BJ (cell line): ENCODE data around the gene COP1. TPM values are rescaled to one million over a fixed set of nuclear protein-coding genes. Genes with fewer than 3 reads are reported as not detected.

Source experiments
- CTCF ChIA-PET: fragments of 350-600 bp; formaldehyde crosslinking; extraction: SDS; loops from one replicate; lab custom pipeline; 2021; ENCODE audit warnings: antibody characterized with exemption, inconsistent platforms; lab: Yijun Ruan, JAX
- POLR2A ChIA-PET: fragments of 300-600 bp; sonication (Branson Sonifier 250); formaldehyde crosslinking; extraction: SDS; loops from one replicate; lab custom pipeline; 2021; ENCODE audit warnings: antibody characterized with exemption; lab: Charles Lee
- DNase-seq: peaks from one replicate; pipeline ENCODE4 v3.0.0-alpha.2; 2011; ENCODE audit warnings: low read depth
- H3K27me3 ChIP-seq: 2 replicates; pipeline ENCODE4 v1.6.0; 2011; ENCODE audit warnings: low read length; ENCODE audit not compliant: control insufficient read depth, insufficient read depth
- H3K36me3 ChIP-seq: 2 replicates; pipeline ENCODE4 v1.5.1; 2011; ENCODE audit warnings: low read length; ENCODE audit not compliant: control insufficient read depth, insufficient read depth
- H3K4me3 ChIP-seq: 2 replicates; pipeline ENCODE4 v1.5.1; 2011; ENCODE audit warnings: low read depth, mild to moderate bottlenecking, control low read depth, low read length
- polyA plus RNA-seq: library from polyadenylated mRNA; depleted of rRNA; stranded (reverse); fragments of >200 nt; gene quantifications from 2 replicates; pipeline ENCODE4 v1.2.3, GENCODE V29; 2011
- TF ChIP-seq, protein P1 (sequence below): IDR thresholded peaks from 2 replicates; pipeline ENCODE4 v1.5.1; 2011; ENCODE audit warnings: low read depth, mild to moderate bottlenecking, control low read depth, inconsistent platforms, low read length, moderate library complexity; ENCODE audit not compliant: insufficient read depth

COP1 gene
- polyA plus RNA-seq, 1 experiment: 14.8 TPM

DNA sequence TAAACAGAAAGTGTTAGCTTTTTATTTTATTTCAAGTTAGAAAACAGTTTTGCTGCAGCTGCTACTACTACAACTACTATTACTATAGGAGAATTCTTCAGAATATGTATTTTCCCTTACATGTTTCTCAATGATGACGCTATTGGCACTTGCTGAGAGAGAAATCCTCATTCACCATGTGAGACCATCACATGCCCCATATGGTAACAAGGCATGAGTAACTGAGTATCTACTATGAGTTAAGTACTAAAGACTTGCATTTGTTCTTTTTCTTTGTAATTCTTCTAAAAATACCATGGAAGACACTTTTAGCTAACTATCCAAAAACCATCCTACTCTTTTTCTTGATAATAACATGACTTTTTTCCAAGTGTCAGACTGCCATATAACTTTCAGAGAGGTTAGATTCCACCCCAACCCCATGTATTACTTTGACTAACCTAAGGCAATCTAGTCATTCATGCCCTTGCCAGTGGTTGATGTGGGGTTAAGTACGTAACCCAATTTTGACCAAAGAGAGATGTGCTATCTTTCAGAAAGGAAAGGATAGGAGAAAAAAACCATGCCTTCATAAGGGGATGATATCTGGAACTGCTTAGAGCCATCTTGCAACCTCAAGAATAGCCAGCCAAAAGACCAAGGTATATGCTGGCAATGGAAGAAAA is 42.9 kb downstream of the COP1 start:
- no peaks in the 10 kb centered on the region for H3K27me3 ChIP-seq
- POLR2A ChIA-PET: no interaction called here
- no peak overlapping the region for H3K4me3 ChIP-seq
- TF ChIP-seq, protein P1, sequence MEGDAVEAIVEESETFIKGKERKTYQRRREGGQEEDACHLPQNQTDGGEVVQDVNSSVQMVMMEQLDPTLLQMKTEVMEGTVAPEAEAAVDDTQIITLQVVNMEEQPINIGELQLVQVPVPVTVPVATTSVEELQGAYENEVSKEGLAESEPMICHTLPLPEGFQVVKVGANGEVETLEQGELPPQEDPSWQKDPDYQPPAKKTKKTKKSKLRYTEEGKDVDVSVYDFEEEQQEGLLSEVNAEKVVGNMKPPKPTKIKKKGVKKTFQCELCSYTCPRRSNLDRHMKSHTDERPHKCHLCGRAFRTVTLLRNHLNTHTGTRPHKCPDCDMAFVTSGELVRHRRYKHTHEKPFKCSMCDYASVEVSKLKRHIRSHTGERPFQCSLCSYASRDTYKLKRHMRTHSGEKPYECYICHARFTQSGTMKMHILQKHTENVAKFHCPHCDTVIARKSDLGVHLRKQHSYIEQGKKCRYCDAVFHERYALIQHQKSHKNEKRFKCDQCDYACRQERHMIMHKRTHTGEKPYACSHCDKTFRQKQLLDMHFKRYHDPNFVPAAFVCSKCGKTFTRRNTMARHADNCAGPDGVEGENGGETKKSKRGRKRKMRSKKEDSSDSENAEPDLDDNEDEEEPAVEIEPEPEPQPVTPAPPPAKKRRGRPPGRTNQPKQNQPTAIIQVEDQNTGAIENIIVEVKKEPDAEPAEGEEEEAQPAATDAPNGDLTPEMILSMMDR: no peak
- DNase-seq: no peak
- CTCF ChIA-PET: no interaction called here
- peaks cover 1% of the 10 kb centered on the region for H3K36me3 ChIP-seq

DNA sequence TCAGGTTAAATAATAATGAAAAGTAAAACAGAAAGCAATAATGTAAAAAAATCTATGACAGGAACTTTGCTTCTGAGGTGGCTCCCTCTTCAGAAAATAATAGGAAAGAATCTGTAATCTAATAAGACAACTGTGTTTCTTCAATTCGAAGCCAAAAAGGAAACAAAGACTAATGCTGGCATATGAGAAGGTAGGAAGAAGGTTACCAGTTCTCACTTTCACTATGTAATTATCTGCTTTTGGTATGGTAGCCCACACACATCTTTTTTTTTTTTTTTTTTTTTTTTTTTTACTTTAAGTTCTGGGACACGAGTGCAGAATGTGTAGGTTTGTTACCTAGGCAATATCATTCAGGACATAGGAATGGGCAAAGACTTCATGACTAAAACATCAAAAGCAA is 47.1 kb downstream of the COP1 start:
- ChIA-PET POLR2A (no interaction called here), CTCF (no interaction called here)
- Histone ChIP-seq H3K4me3 (no peak overlapping the region), H3K27me3 (no peaks in the 10 kb centered on the region), H3K36me3 (no peaks in the 10 kb centered on the region; the same call in 1 of the 2 replicates)
- TF ChIP-seq, protein P1: no peak
- DNase-seq: no peak

DNA sequence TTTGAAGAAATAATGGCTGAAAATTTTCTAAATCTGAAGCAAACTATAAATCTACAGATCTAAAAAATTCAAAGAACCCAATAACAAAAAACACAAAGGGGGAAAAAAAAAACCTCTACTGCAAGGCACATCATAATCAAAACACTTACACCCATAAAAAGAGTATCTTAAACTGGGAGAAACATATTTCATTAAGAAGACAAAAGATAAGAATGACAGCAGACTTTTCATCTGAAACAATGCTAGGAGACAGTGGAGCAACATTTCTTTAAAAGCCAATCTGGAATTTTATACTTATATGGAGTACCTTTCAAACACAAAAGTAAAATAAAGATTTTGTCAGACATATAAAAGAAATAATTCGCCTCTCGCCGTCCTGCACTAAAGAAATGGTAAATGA is 49.1 kb downstream of the COP1 start:
- ChIA-PET CTCF (no interaction called here), POLR2A (no interaction called here)
- Histone ChIP-seq H3K27me3 (no peaks in the 10 kb centered on the region), H3K36me3 (no peaks in the 10 kb centered on the region; the same call in 1 of the 2 replicates), H3K4me3 (no peak overlapping the region)
- DNase-seq: no peak
- TF ChIP-seq, protein P1: no peak

DNA sequence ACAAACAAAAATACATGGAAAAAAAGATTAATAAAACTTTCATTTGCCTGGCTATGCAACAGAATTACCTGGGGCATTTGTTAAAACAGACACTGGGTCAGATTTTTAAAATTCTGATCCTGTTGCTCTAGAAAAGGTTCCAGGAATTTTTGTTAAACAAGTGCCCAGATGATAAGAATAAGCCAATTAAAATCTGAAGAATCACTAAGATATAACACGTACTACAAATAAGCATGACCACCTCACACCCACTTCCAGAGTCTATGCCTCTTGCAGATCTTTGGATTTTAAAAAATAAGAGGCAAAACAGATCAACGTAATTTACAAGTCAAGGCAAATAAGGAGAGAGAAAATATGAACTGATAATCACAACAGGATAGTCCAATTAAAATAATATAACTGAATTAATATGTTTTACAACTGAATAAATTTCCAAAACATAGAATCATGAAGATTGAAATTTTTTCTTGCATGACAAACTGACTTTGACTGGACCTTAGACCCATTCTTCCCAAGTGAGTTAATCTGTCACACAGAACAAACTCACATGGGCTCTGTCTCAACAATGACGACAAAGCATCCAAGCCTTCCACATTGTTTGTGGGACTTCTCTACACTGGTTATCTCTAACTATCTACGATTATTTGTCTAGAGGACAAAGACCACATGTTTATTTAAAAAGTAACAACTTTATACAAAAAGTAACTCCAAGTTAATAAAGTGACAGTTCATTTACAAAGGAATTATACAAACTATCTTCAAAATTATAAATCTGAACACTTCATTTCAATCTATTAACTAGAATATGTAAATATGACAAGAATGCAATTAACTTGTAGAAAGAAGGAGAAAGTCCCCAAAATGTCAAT is 56.9 kb downstream of the COP1 start:
- POLR2A ChIA-PET: no interaction called here
- no peak for DNase-seq
- TF ChIP-seq, protein P1: no peak
- Histone ChIP-seq H3K27me3 (no peaks in the 10 kb centered on the region), H3K36me3 (no peaks in the 10 kb centered on the region), H3K4me3 (no peak overlapping the region)
- CTCF ChIA-PET: no interaction called here

DNA sequence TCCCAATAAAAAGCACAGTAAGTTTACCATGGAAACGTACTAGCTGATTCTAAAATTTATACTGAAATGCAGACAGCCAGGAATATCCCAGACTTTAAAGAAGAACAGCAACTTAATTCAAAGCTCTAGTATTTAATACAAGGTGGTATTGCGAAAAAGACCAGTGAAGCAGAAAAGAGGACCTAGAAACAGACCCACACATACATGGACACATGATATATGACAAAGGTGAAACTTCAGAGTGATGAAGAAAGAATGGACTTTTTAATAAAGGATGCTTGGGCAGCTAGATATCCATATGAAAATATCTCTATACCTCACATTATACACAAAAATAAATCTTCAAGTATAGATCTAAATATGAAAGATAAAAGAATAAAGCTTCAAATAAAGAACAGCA is 62.6 kb downstream of the COP1 start:
- CTCF ChIA-PET: interaction anchor here (1.2 kb wide), 1 partner anchor 23 kb away, joined by 3 read pairs; no protein-coding TSS in a partner anchor
- DNase-seq: no peak
- H3K27me3 ChIP-seq: no peaks in the 10 kb centered on the region
- H3K4me3 ChIP-seq: no peak overlapping the region
- POLR2A ChIA-PET: no interaction called here
- TF ChIP-seq, protein P1: no peak
- no peaks in the 10 kb centered on the region for H3K36me3 ChIP-seq
